Stimulated activated naive CD8-positive, alpha-beta T cell treated with anti-CD3 and anti-CD28 coated beads, Interleukin-15, Interleukin-2, amounts not matched to agents 100 ng/mL and 50 ng/mL, for 24 hours (primary cell): ENCODE measurements around the gene MRPS27.

Experiments used
- H3K27ac Mint-ChIP-seq: one replicate; pipeline ENCODE4 v1.8.0; 2021; ENCODE audit warnings: mild to moderate bottlenecking, mixed read lengths
- H3K27me3 Mint-ChIP-seq: one replicate; pipeline ENCODE4 v1.8.0; 2021; ENCODE audit warnings: mixed read lengths
- H3K36me3 Mint-ChIP-seq: one replicate; pipeline ENCODE4 v1.8.0; 2021; ENCODE audit warnings: low read depth, mixed read lengths
- H3K4me1 Mint-ChIP-seq: one replicate; pipeline ENCODE4 v1.8.0; 2021; ENCODE audit warnings: low read depth, mixed read lengths
- H3K4me3 Mint-ChIP-seq: one replicate; pipeline ENCODE4 v1.8.0; 2021; ENCODE audit warnings: mild to moderate bottlenecking, mixed read lengths
- H3K9me3 Mint-ChIP-seq: one replicate; pipeline ENCODE4 v1.8.0; 2021; ENCODE audit warnings: mixed read lengths

Gene MRPS27

GRCh38 chr5:72226950-72227349 is 93.1 kb downstream of the MRPS27 start:
- H3K27ac Mint-ChIP-seq, result no peak overlapping the region
- no peaks in the 10 kb centered on the region for H3K9me3 Mint-ChIP-seq
- H3K36me3 Mint-ChIP-seq, result peaks cover 93% of the 10 kb centered on the region
- H3K4me1 Mint-ChIP-seq, result peaks cover 11% of the 10 kb centered on the region
- no peak overlapping the region for H3K4me3 Mint-ChIP-seq
- no peaks in the 10 kb centered on the region for H3K27me3 Mint-ChIP-seq

- H3K27me3 Mint-ChIP-seq, result no peaks in the 10 kb centered on the region
- no peak overlapping the region for H3K27ac Mint-ChIP-seq
- H3K4me3 Mint-ChIP-seq, result no peak overlapping the region
- H3K36me3 Mint-ChIP-seq, result peaks cover 93% of the 10 kb centered on the region
- H3K9me3 Mint-ChIP-seq, result no peaks in the 10 kb centered on the region
- H3K4me1 Mint-ChIP-seq, result peaks cover 5% of the 10 kb centered on the region
Measured at GRCh38 chr5:72225741-72226140, 94.3 kb downstream of the MRPS27 start.

- Mint-ChIP-seq H3K36me3 (peaks cover 92% of the 10 kb centered on the region), H3K27me3 (no peaks in the 10 kb centered on the region), H3K27ac (peak overlapping the region; percentile 53), H3K4me1 (no peaks in the 10 kb centered on the region), H3K9me3 (no peaks in the 10 kb centered on the region), H3K4me3 (no peak overlapping the region)
Measured at GRCh38 chr5:72224946-72225463, 95.0 kb downstream of the MRPS27 start.

- no peaks in the 10 kb centered on the region for H3K4me1 Mint-ChIP-seq
- no peaks in the 10 kb centered on the region for H3K9me3 Mint-ChIP-seq
- H3K27me3 Mint-ChIP-seq, result no peaks in the 10 kb centered on the region
- H3K36me3 Mint-ChIP-seq, result peaks cover 95% of the 10 kb centered on the region
- no peak overlapping the region for H3K27ac Mint-ChIP-seq
- H3K4me3 Mint-ChIP-seq, result no peak overlapping the region
Measured at GRCh38 chr5:72223371-72223770, 96.7 kb downstream of the MRPS27 start.

GRCh38 chr5:72222521-72222920 is 97.5 kb downstream of the MRPS27 start:
- H3K36me3 Mint-ChIP-seq, result peaks cover 96% of the 10 kb centered on the region
- no peak overlapping the region for H3K27ac Mint-ChIP-seq
- no peaks in the 10 kb centered on the region for H3K27me3 Mint-ChIP-seq
- no peaks in the 10 kb centered on the region for H3K4me1 Mint-ChIP-seq
- H3K9me3 Mint-ChIP-seq, result no peaks in the 10 kb centered on the region
- no peak overlapping the region for H3K4me3 Mint-ChIP-seq

- no peaks in the 10 kb centered on the region for H3K27me3 Mint-ChIP-seq
- H3K36me3 Mint-ChIP-seq, result peaks cover 95% of the 10 kb centered on the region
- no peaks in the 10 kb centered on the region for H3K4me1 Mint-ChIP-seq
- H3K4me3 Mint-ChIP-seq, result no peak overlapping the region
- H3K9me3 Mint-ChIP-seq, result no peaks in the 10 kb centered on the region
- H3K27ac Mint-ChIP-seq, result no peak overlapping the region
Measured at GRCh38 chr5:72221541-72221940, 98.5 kb downstream of the MRPS27 start.

- no peaks in the 10 kb centered on the region for H3K27me3 Mint-ChIP-seq
- peaks cover 94% of the 10 kb centered on the region for H3K36me3 Mint-ChIP-seq
- no peaks in the 10 kb centered on the region for H3K4me1 Mint-ChIP-seq
- H3K9me3 Mint-ChIP-seq, result no peaks in the 10 kb centered on the region
- no peak overlapping the region for H3K4me3 Mint-ChIP-seq
- no peak overlapping the region for H3K27ac Mint-ChIP-seq
Measured at GRCh38 chr5:72221099-72221498, 98.9 kb downstream of the MRPS27 start.

GRCh38 chr5:72216756-72217155 is 103.3 kb downstream of the MRPS27 start:
- Mint-ChIP-seq H3K4me1 (peaks cover 4% of the 10 kb centered on the region), H3K9me3 (no peaks in the 10 kb centered on the region), H3K27ac (no peak overlapping the region), H3K36me3 (peaks cover 85% of the 10 kb centered on the region), H3K27me3 (no peaks in the 10 kb centered on the region), H3K4me3 (no peak overlapping the region)

GRCh38 chr5:72214168-72214567 is 105.9 kb downstream of the MRPS27 start:
- Mint-ChIP-seq H3K27me3 (no peaks in the 10 kb centered on the region), H3K4me3 (no peak overlapping the region), H3K4me1 (peaks cover 5% of the 10 kb centered on the region), H3K9me3 (no peaks in the 10 kb centered on the region), H3K36me3 (peaks cover 62% of the 10 kb centered on the region), H3K27ac (no peak overlapping the region)

- Mint-ChIP-seq H3K4me1 (peaks cover 12% of the 10 kb centered on the region), H3K9me3 (no peaks in the 10 kb centered on the region), H3K27me3 (no peaks in the 10 kb centered on the region), H3K4me3 (peak overlapping the region; percentile 2), H3K27ac (no peak overlapping the region), H3K36me3 (peaks cover 55% of the 10 kb centered on the region)
Measured at GRCh38 chr5:72213482-72213881, 106.6 kb downstream of the MRPS27 start.

- Mint-ChIP-seq H3K9me3 (no peaks in the 10 kb centered on the region), H3K4me1 (peaks cover 23% of the 10 kb centered on the region), H3K27me3 (no peaks in the 10 kb centered on the region), H3K4me3 (no peak overlapping the region), H3K27ac (no peak overlapping the region), H3K36me3 (peaks cover 46% of the 10 kb centered on the region)
Measured at GRCh38 chr5:72212171-72212570, 107.9 kb downstream of the MRPS27 start.

- Mint-ChIP-seq H3K4me1 (peaks cover 32% of the 10 kb centered on the region), H3K36me3 (peaks cover 44% of the 10 kb centered on the region), H3K27ac (no peak overlapping the region)
Measured at GRCh38 chr5:72210888-72211678, 109.0 kb downstream of the MRPS27 start.

GRCh38 chr5:72209147-72210115 is 110.6 kb downstream of the MRPS27 start:
- no peak overlapping the region for H3K4me3 Mint-ChIP-seq
- peaks cover 42% of the 10 kb centered on the region for H3K36me3 Mint-ChIP-seq
- no peaks in the 10 kb centered on the region for H3K9me3 Mint-ChIP-seq
- peaks cover 39% of the 10 kb centered on the region for H3K4me1 Mint-ChIP-seq
- peaks cover 4% of the 10 kb centered on the region for H3K27me3 Mint-ChIP-seq
- no peak overlapping the region for H3K27ac Mint-ChIP-seq

More at GRCh38 chr5:72210888-72211678, 109.0 kb downstream of the MRPS27 start:
- Mint-ChIP-seq H3K27me3 (no peaks in the 10 kb centered on the region), H3K4me3 (no peak overlapping the region), H3K9me3 (no peaks in the 10 kb centered on the region)

GRCh38 chr5:72208324-72208926 is 111.6 kb downstream of the MRPS27 start:
- Mint-ChIP-seq H3K27ac (no peak overlapping the region), H3K36me3 (peaks cover 34% of the 10 kb centered on the region), H3K9me3 (no peaks in the 10 kb centered on the region), H3K4me1 (peaks cover 36% of the 10 kb centered on the region), H3K27me3 (peaks cover 4% of the 10 kb centered on the region), H3K4me3 (no peak overlapping the region)
